GM08714 (cell line): Measurements from ENCODE around the gene PLXNB3.
"Not testable (repeated sequence)": the region's sequence is repeated elsewhere in the genome, so short reads cannot be mapped to it uniquely, and the experiment has no call there.

Source experiments
- H3K4me3 ChIP-seq: fragments of 200-500 bp; sonication (Bioruptor generic); 2 replicates; pipeline ENCODE4 v1.5.1; 2014; ENCODE audit warnings: mild to moderate bottlenecking, low read length, inconsistent platforms
- ZNF274 ChIP-seq: IDR thresholded peaks from 2 replicates; pipeline ENCODE4 v1.6.1; 2012; ENCODE audit warnings: mild to moderate bottlenecking, low read depth, low read length

PLXNB3 gene

DNA sequence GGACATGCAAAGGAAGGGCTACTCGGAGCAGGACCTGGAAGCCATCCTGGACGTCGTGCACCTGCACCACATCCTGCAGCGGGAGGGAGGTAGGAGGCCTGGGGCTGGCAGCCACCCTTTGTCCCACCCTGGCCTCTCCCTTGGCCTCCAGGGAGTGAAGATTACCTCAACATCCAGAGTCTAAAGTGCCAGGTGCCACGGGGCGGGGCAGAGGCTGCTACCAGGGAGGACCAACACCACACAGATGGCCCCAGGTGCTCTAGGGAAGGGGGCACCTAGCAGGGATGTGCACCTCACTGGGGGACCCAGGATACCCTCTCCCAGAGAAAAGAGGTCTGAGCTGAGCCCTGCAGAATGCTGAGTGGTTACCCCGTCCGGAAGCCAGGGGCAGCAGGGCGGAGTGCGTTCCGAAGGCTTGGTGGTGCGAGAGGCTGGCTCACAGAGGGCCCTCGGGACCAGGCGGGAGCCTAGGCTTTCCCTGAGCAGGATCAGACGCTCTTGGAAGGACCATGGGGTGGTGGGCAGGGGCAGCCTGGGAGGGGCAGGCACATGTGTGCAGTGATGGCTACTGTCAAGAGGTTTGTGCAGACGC lies 23.3 kb upstream of the PLXNB3 start:
- no peak for TF ChIP-seq ZNF274
- no peak overlapping the region for H3K4me3 ChIP-seq

DNA sequence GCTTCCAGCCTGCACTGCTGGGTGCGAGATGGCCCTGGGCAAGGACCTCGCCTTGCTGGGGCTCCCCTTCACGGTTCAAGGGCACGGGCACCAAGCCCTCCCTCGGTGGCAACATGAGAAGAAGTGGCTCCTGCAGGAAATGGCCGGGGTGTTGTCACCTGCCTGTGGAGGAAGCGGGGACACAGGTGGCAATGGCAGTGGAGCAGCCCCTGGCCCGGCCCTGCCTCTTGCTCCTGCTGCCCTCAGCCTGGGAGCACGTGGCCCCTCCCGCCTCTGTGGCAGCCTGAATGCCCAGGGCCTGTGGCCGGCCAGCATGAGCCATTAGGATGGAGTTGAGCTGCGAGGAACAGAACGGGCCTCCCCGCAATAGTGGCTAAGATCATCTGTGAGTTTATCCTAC lies 22.6 kb upstream of the PLXNB3 start:
- no peak for TF ChIP-seq ZNF274
- no peak overlapping the region for H3K4me3 ChIP-seq

DNA sequence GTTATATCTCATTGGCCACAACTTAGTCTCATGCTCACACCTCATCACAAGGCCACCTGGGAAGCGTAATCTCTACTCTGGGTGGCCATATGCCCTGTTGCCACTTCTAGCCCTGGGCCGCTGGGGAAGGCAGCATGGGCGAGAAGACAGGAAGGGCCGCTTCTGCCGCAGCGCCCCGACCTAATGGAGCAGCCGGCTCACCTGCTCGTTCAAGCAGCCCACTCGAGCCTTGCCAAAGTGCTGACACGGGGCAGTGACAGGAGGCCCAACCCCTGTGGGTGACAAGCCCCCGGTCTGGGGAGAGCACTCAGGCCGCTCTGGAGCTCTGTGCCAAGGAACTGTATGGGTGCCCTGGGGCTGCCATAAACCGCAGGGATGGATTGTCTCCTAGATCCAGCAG lies 21.9 kb upstream of the PLXNB3 start:
- H3K4me3 ChIP-seq = not testable (repeated sequence)

DNA sequence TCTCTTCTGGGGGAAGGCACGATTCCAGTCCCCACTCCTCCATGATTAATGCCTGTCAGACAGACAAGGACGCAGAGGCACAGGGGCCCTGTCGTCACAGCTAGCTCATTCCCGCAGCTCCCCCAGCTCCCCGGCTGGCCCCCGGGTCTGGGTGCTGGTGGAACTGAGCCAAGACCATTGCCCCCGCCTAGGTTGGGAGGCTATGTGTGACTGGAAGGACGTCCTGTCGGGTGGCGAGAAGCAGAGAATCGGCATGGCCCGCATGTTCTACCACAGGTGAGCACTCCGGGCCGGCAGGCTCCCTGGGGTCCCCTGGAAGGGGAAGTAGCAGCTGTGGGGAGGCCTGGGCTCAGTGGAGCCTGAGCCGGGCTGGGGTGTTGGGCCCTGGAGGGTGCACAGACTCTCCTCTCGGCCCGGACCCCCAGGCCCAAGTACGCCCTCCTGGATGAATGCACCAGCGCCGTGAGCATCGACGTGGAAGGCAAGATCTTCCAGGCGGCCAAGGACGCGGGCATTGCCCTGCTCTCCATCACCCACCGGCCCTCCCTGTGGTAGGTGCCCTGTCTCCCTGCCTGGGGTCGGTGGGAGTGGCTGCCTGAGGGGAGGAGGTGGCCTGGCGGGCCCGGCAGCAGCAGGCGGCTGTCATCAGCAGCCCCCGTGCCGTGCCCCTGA lies 21.1 kb upstream of the PLXNB3 start:
- H3K4me3 ChIP-seq = not testable (repeated sequence)

DNA sequence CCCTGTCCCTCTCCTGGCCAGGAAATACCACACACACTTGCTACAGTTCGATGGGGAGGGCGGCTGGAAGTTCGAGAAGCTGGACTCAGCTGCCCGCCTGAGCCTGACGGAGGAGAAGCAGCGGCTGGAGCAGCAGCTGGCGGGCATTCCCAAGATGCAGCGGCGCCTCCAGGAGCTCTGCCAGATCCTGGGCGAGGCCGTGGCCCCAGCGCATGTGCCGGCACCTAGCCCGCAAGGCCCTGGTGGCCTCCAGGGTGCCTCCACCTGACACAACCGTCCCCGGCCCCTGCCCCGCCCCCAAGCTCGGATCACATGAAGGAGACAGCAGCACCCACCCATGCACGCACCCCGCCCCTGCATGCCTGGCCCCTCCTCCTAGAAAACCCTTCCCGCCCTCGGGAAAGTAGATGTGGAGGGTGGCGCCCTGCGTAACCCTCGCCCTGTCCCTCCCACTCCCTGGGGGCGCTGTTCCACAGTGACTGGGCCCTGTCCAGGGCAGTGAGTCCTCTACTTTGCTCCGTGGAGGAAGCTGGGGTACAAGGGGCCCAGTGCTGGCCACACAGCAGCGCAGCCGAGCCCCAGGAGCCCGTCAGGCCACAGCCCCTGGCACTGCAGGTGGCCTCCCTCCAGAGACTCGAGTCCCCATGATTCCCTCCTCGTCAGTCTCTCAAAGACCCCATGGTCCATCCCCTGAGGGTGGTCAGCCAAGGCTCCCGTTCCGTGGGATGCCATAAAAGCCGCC lies 20.4 kb upstream of the PLXNB3 start:
- H3K4me3 ChIP-seq = not testable (repeated sequence)

DNA sequence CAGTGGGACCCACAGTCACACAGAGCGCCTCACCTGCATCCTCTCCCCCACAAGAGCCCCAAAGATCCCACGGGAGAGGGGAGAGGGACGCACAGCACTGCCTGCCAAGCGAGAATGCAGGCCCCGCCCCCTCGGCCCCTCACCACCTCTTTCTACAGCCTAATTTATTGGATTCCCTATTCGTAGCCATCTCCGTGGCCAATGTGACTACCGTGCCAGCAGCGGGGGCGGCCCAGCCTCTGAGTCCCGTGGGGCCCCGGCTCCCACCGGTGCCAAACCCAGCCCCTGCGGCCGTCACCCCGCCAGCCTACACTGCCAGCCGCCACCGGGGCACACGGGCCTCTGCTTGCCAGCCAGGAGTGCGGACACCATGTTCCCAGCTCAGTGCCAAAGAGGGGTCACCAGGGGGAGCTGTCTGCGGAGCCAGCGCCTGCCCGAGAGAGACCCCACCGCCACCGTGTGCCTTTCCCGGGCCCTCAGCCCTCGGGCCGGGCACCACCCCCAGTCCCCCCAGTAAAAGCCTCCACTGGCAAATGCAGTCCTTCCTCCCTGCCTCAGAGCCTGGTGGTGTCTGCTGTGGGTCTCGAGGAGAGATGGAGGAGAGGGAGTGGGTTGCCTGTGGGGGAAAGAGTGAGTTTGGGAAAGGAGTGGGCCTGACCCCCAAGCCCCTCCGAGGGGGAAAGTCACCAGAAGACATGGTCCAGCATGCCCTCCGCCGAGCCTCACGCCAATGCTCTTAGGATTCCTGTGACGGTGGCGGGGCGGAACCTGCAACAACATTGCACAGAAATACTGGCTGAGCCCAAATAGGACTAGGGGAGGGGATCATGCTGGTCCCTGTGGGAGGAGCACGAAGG lies 19.6 kb upstream of the PLXNB3 start:
- H3K4me3 ChIP-seq = no peak overlapping the region
- TF ChIP-seq ZNF274 = no peak

DNA sequence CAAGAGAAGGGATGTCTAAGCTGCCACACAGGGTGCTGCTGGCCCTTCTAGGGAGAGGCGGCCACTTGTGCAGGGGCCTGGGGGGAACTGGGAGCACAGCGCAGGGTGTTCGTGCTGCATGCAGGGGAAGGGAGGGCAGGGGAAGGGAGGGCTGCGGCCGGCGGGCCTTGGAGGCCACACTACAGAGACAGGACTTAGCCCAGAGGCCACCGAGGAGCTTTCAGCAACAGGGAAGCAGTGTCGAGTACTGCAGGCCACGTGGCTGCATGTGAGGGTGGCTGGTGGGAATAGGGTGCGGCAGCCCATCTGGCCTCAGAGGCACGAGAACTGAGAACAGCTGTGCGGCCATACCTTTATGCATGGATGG lies 19.0 kb upstream of the PLXNB3 start:
- H3K4me3 ChIP-seq = not testable (repeated sequence)

DNA sequence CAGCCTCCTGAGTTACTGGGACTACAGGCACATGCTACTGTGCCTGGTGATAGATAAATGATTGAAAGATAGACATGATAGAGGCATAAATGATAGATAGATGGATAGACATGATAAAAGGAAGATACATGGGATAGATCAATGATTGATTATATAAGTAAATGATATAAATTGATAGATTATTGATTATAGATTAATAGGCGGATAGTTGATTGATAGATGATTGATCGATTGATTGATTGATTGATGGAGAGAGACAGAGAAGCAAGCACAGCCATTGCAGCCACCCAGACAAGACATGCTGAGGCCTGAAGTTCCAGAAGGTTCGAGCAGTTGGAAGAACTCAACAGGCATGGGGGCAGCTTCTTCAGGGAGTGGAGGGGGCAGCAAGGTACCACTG lies 17.7 kb upstream of the PLXNB3 start:
- H3K4me3 ChIP-seq = no peak overlapping the region
- TF ChIP-seq ZNF274 = no peak

DNA sequence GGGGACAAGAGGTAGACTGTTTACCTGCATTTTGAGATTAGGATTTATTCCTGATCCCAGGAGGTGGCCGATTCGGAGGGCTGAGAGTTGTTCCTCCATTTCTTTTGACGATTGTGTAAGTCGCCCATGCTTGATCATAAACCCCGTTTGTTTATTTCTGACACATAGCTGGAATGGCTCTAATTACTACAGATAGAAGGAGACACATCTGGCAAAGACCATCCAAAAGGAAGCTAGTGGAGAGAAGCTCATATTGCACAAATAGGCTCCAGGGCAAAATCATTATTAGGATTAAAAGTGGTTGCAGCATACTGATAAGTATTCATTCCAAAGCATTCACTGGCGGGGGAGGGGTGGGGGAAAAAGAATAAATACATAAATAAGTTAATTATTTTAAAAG lies 17.1 kb upstream of the PLXNB3 start:
- not testable (repeated sequence) for H3K4me3 ChIP-seq

DNA sequence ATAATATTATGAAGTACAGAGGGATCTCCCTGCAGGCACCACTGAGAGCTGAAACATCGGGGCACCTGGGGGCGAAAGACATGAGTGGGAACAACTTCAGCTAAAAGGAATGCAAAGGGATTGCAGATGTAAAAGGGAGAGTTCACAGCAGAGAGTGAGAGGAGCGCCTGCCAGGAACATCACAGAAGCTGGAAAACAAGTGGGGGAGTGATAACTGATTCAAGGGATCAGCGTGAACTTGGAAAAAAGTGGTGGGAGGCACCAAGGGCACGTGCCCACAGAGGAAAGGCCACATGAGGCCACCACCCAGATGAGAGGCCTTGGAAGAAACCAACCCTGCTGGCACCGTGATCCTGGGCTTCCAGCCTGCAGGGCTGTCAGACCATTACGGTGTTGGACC lies 15.0 kb upstream of the PLXNB3 start:
- H3K4me3 ChIP-seq = not testable (repeated sequence)

DNA sequence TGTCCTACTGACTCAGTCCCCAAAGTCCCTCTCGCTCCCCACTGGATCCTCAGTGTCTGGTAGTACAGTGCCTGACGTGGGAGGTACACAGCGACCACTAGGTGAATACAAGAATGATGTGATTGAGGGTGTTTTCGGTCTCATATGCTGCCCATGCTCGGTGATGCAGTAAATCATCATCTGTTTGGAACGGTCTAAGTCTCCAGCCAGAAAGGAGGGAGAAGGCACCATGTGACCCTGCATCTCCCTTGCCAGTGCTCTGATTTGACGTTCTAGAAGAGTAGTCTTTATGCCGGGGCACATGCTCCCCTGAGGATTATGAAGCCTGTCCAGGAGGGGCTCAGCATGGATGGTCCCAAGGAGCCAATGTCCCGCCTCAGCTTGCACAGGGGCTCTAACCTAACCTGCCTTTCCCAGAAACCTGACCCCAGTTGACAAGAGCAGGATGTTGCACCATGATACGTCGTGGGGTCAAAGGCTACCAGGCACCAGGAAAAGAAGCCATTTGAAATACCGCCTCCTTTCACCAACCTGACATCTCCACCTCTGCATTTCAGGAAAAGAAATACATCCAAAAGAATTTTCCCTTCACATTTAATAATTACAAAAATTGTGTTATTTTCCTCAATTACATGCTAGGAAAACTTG lies 13.8 kb upstream of the PLXNB3 start:
- no peak overlapping the region for H3K4me3 ChIP-seq
- TF ChIP-seq ZNF274 = no peak

DNA sequence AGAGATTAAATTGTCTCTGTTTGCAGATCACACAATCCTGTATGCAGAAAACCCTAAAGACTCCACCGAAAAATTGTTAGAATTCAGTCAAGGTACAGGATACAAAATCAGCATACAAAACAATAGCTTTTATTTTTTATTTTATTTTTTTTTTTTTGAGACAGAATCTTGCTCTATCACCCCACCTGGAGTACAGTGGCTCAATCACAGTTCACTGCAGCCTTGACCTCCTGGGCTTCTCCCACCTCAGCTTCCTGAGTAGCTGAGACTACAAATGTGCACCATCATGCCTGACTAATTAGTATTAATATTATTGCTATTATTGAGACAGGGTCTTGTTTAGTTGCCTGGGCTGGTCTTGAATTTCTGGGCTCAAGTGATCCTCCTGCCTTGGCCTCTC lies 8.9 kb upstream of the PLXNB3 start:
- no peak for TF ChIP-seq ZNF274
- H3K4me3 ChIP-seq = no peak overlapping the region

DNA sequence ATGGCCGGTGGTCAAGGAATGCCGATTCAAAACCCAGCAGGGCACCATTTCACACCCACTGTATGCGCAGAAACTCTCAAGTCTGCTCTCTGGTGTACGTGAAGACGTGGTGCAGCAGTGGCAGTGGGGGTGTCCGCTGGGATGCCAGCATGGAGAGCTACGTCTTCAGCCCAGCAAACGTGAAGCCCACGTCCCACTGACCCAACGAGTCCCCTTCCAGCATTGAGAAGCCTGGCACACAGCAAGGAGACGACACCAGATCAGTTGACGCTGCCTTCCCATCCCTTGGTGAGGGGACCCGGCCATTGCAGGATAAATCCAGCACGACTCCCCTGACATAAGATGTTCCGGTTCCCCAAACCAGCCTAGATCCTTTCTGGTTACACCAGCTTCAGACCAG lies 2.2 kb upstream of the PLXNB3 start:
- TF ChIP-seq ZNF274 = no peak
- no peak overlapping the region for H3K4me3 ChIP-seq

DNA sequence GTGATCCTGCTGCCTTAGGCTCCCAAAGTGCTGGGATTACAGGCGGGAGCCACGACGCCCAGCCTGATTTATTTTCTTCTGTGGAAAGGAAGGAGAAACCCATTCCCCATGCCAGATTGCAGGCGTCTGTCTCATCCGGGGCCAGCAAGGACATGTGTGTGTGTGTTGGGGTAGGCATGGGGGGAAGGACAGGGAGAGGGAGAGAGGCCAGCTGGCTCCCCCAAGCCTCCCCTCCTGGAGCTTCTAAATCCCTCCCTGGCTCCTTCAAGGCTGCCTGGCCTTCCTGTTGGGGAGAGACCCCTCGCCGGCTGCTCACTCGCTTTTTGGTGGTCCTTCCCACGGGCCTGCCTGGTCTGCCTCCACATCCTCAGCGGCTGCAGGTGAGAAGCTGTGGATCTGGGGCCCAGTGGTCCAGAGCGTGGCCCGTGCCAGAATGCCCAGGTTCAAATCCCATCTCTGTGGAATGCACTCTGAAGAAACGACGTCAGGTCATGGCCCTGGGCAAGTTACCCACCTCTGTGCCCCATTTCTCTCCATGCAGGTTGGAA lies 1.3 kb upstream of the PLXNB3 start:
- TF ChIP-seq ZNF274 = no peak
- no peak overlapping the region for H3K4me3 ChIP-seq
